HEK293 (cell line): ENCODE data around the gene DOCK9.

ENCODE experiments used
- ATF2 ChIP-seq: fragments of 450-650 bp; formaldehyde crosslinking; IDR thresholded peaks from 2 replicates; pipeline ENCODE4 v1.5.1; 2016; ENCODE audit warnings: missing biosample characterization, missing genetic modification characterization, low read depth
- CTCF ChIP-seq: fragments of 450-650 bp; formaldehyde crosslinking; IDR thresholded peaks from 2 replicates; pipeline ENCODE4 v1.5.1; 2016; ENCODE audit warnings: missing biosample characterization, missing genetic modification characterization
- KLF1 ChIP-seq: fragments of 450-650 bp; formaldehyde crosslinking; IDR thresholded peaks from 2 replicates; pipeline ENCODE4 v1.5.1; 2016; ENCODE audit warnings: missing biosample characterization, missing genetic modification characterization
- REST ChIP-seq: fragments of 450-650 bp; formaldehyde crosslinking; IDR thresholded peaks from 2 replicates; pipeline ENCODE4 v1.5.1; 2016; ENCODE audit warnings: missing biosample characterization, missing genetic modification characterization
- ZBTB1 ChIP-seq: fragments of 450-650 bp; formaldehyde crosslinking; IDR thresholded peaks from 2 replicates; pipeline ENCODE4 v1.5.1; 2016; ENCODE audit warnings: missing biosample characterization, missing genetic modification characterization
- ZBTB21 ChIP-seq: fragments of 450-650 bp; formaldehyde crosslinking; IDR thresholded peaks from 2 replicates; pipeline ENCODE4 v1.5.1; 2017; ENCODE audit warnings: missing biosample characterization, missing genetic modification characterization
- ZNF114 ChIP-seq: fragments of 450-650 bp; formaldehyde crosslinking; IDR thresholded peaks from 2 replicates; pipeline ENCODE4 v1.5.0; 2017; ENCODE audit warnings: missing biosample characterization, missing genetic modification characterization
- ZNF133 ChIP-seq: fragments of 450-650 bp; formaldehyde crosslinking; IDR thresholded peaks from 2 replicates; pipeline ENCODE4 v1.5.1; 2016; ENCODE audit warnings: missing biosample characterization, missing genetic modification characterization
- ZNF148 ChIP-seq: fragments of 450-650 bp; formaldehyde crosslinking; IDR thresholded peaks from 2 replicates; pipeline ENCODE4 v1.5.0; 2017; ENCODE audit warnings: missing biosample characterization, missing genetic modification characterization, borderline replicate concordance
- ZNF266 ChIP-seq: fragments of 450-650 bp; formaldehyde crosslinking; IDR thresholded peaks from 2 replicates; pipeline ENCODE4 v1.5.1; 2016; ENCODE audit warnings: missing biosample characterization, missing genetic modification characterization, low read depth
- ZNF777 ChIP-seq: fragments of 450-650 bp; formaldehyde crosslinking; IDR thresholded peaks from 2 replicates; pipeline ENCODE4 v1.5.1; 2017; ENCODE audit warnings: missing biosample characterization, missing genetic modification characterization, borderline replicate concordance

- TF ChIP-seq CTCF (tag by site-specific recombination) (no peak), ZBTB1 (tag by site-specific recombination) (no peak), ZNF777 (no peak), ATF2 (tag by site-specific recombination) (no peak), ZNF133 (tag by site-specific recombination) (no peak), KLF1 (tag by site-specific recombination) (no peak), ZNF266 (tag by site-specific recombination) (no peak), REST (tag by site-specific recombination) (no peak), ZBTB21 (tag by site-specific recombination) (no peak), ZNF114 (no peak), ZNF148 (tag by site-specific recombination) (no peak)
These were observed 9.4 kb upstream of the DOCK9 start for GRCh38 chr13:98987275-98987674.
